ENCODE measurements around the gene FUS.

GRCh38 chr16:31238041-31238440 lies 58.1 kb downstream of the FUS start:
- no peak for TF ChIP-seq CTCF (IDR thresholded peaks at IDR 0.05; ENCODE audit: insufficient read depth, low read length)
- TF ChIP-seq GABPA (IDR thresholded peaks at IDR 0.05; ENCODE audit: low read depth): no peak
- no peak for TF ChIP-seq REST (IDR thresholded peaks at IDR 0.05; ENCODE audit: insufficient replicate concordance, low read depth)
- no peak for TF ChIP-seq POLR2AphosphoS5 (IDR thresholded peaks at IDR 0.05; ENCODE audit: low read depth)
